Parathyroid adenoma (tissue), 2 donors: ENCODE results near the gene CELA2A.

ENCODE experiments used
- H2AFZ ChIP-seq: fragments of 300-600 bp; sonication (generic); one replicate; pipeline ENCODE4 v1.7.0; 2017; ENCODE audit warnings: antibody characterized with exemption, mild to moderate bottlenecking
- H3K27ac ChIP-seq: fragments of 300-600 bp; sonication (generic); one replicate; pipeline ENCODE4 v1.7.0; 2017
- H3K27me3 ChIP-seq: fragments of 300-600 bp; sonication (generic); one replicate; pipeline ENCODE4 v1.7.0; 2017; ENCODE audit warnings: low read length; ENCODE audit not compliant: control insufficient read depth, insufficient read depth
- H3K36me3 ChIP-seq: fragments of 300-600 bp; sonication (generic); one replicate; pipeline ENCODE4 v1.7.0; 2017; ENCODE audit warnings: low read length; ENCODE audit not compliant: control insufficient read depth, insufficient read depth
- H3K4me1 ChIP-seq: fragments of 300-600 bp; sonication (generic); one replicate; pipeline ENCODE4 v1.7.0; 2017; ENCODE audit warnings: control low read depth
- H3K4me2 ChIP-seq: fragments of 300-600 bp; sonication (generic); one replicate; pipeline ENCODE4 v1.7.0; 2017; ENCODE audit warnings: low read length
- H3K4me3 ChIP-seq: fragments of 300-600 bp; sonication (generic); one replicate; pipeline ENCODE4 v1.7.0; 2017; ENCODE audit warnings: low read depth, low read length
- H3K79me2 ChIP-seq: fragments of 300-600 bp; sonication (generic); one replicate; pipeline ENCODE4 v1.7.0; 2017; ENCODE audit warnings: control low read depth
- H3K9ac ChIP-seq: fragments of 300-600 bp; sonication (generic); one replicate; pipeline ENCODE4 v1.7.0; 2017; ENCODE audit warnings: mild to moderate bottlenecking
- H3K9me3 ChIP-seq: fragments of 300-600 bp; sonication (generic); one replicate; pipeline ENCODE4 v1.7.0; 2017; ENCODE audit warnings: low read length; ENCODE audit not compliant: control insufficient read depth
- TF ChIP-seq, protein P1 (sequence below): fragments of 300-600 bp; sonication (generic); IDR thresholded peaks from one replicate; pipeline ENCODE4 v1.7.0; 2017; ENCODE audit warnings: antibody characterized with exemption, mild to moderate bottlenecking
- donor health status: primary hyperparathyroidism.

CELA2A gene

DNA sequence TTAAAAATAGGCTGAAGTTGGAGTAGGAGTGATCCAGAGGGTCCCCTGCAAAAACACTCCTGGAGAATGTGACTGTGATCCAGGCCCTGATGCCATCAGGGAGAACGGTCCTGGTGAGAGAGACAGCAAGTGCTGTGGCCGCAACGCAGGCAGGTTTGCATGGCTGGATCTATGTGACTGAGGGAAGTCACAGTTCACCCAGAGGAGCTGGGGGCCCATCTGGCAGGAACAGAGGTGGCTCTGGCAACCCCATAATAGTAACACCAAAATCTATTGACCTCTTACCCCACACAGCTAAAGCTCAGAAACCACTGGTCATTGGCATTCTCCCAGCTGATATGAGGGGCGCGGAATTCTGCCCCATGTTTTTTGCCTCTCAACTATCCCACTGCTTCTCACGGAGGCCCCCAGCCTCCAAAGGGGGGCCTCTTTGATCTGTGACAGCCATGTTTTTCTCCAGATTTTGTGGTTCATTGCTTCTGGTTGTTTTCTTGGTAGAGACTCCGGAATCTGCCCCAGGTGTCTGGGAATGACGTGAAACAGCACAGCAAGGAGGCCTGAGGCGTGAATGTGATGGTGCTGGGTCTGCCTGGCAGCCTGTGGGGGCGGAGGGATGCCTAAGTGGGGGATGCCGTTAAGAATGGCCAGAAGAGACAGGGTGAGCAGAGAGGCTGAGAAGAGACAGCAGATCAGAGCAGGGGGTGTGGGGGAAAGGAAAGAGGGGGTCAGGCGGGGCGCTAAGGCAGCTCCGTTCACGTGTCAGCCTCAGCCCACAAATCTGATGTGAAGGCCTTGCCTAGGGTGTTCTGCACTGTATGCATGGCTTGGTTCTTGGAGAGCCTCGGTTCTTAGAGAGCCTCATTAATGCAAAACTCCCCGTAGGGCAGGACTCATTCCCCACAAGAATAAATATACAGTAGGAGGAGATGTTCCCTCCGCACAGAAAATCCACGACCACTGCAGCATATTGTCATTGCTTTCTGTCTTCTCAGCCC is 43.9 kb downstream of the CELA2A start:
- H3K27ac ChIP-seq = no peak overlapping the region
- no peaks in the 10 kb centered on the region for H3K9me3 ChIP-seq
- no peak overlapping the region for H3K4me3 ChIP-seq
- TF ChIP-seq, protein P1, sequence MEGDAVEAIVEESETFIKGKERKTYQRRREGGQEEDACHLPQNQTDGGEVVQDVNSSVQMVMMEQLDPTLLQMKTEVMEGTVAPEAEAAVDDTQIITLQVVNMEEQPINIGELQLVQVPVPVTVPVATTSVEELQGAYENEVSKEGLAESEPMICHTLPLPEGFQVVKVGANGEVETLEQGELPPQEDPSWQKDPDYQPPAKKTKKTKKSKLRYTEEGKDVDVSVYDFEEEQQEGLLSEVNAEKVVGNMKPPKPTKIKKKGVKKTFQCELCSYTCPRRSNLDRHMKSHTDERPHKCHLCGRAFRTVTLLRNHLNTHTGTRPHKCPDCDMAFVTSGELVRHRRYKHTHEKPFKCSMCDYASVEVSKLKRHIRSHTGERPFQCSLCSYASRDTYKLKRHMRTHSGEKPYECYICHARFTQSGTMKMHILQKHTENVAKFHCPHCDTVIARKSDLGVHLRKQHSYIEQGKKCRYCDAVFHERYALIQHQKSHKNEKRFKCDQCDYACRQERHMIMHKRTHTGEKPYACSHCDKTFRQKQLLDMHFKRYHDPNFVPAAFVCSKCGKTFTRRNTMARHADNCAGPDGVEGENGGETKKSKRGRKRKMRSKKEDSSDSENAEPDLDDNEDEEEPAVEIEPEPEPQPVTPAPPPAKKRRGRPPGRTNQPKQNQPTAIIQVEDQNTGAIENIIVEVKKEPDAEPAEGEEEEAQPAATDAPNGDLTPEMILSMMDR = no peak
- H3K4me2 ChIP-seq = no peak overlapping the region
- no peak overlapping the region for H3K9ac ChIP-seq
- no peak overlapping the region for H2AFZ ChIP-seq
- H3K36me3 ChIP-seq = no peaks in the 10 kb centered on the region
- no peaks in the 10 kb centered on the region for H3K27me3 ChIP-seq
- H3K4me1 ChIP-seq = no peaks in the 10 kb centered on the region
- H3K79me2 ChIP-seq = no peaks in the 10 kb centered on the region

DNA sequence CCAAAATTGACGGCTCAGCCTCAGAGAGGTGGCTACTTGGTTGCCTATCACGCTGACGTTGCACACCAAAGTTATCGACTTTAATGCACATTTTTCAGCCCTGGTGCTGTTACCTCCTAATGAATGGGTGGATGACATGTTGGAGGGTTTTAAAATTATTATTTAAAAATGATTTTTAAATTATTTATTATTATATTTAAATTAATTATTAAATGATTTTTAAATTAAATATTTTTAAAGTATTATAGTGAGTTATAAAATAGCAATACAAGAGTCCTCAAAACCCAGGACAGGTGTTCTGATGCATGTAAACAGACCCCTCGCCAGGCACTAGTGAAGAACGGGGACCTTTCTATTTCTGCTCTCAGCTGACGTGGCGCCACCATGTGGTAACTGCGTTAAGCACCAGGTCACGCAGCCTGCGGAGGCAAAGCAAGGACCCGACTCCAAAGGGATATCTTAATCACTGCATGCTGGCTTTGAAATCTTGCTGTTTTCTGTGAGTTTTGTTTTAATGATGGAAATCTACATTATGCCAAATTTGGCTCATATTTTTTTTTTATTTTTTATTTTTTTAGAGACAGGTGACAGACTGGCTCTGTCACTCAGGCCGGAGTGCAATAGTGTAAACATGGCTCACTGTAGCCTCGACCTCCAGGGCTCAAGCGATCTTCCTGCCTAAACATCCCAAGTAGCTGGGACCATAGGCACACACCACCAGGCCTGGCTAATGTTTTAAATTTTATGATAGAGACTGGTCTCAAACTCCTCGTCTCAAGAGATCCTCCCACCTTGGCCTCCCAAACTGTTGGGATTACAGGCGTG is 44.9 kb downstream of the CELA2A start:
- Histone ChIP-seq H3K4me3 (no peak overlapping the region), H2AFZ (no peak overlapping the region), H3K9ac (no peak overlapping the region), H3K4me2 (no peak overlapping the region), H3K79me2 (no peaks in the 10 kb centered on the region), H3K27ac (no peak overlapping the region), H3K36me3 (no peaks in the 10 kb centered on the region), H3K9me3 (no peaks in the 10 kb centered on the region), H3K4me1 (no peaks in the 10 kb centered on the region), H3K27me3 (no peaks in the 10 kb centered on the region)
- TF ChIP-seq, protein P1 = peak; percentile 47

DNA sequence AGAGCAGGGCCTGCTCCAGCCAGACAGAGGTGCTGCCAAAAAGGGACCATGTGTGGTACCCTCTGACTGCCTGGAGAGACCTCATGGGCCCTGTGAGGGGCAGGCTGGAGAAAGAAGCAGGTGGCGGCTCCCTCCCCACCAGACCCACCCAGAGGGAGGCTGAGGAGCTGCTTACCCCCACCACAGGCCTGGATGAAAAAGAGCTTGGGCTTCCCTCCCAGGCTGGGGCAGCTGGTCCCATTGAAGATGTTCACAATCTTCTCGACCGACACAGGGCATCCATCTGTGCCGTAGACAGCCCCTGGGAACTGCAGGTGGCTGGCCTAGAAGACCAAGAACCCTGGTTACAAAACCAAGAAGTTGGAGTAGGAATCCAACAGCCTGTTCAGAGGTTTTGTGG is 47.9 kb downstream of the CELA2A start:
- Histone ChIP-seq H3K27ac (no peak overlapping the region), H3K79me2 (no peaks in the 10 kb centered on the region), H3K9ac (no peak overlapping the region), H3K36me3 (no peaks in the 10 kb centered on the region), H3K27me3 (no peaks in the 10 kb centered on the region), H3K4me3 (no peak overlapping the region), H3K4me2 (no peak overlapping the region), H3K4me1 (no peaks in the 10 kb centered on the region), H2AFZ (no peak overlapping the region), H3K9me3 (no peaks in the 10 kb centered on the region)
- TF ChIP-seq, protein P1 = no peak

GRCh38 chr1:15506831-15507230 is 50.3 kb downstream of the CELA2A start:
- no peak overlapping the region for H3K4me2 ChIP-seq
- no peaks in the 10 kb centered on the region for H3K27me3 ChIP-seq
- H3K9ac ChIP-seq = no peak overlapping the region
- H3K79me2 ChIP-seq = no peaks in the 10 kb centered on the region
- H3K27ac ChIP-seq = no peak overlapping the region
- no peak overlapping the region for H3K4me3 ChIP-seq
- no peaks in the 10 kb centered on the region for H3K36me3 ChIP-seq
- H3K9me3 ChIP-seq = no peaks in the 10 kb centered on the region
- H3K4me1 ChIP-seq = no peaks in the 10 kb centered on the region
- TF ChIP-seq, protein P1 = no peak
- H2AFZ ChIP-seq = no peak overlapping the region
